ENCODE measurements around the gene BTBD6. TPM values are rescaled to one million over a fixed set of nuclear protein-coding genes. Genes with fewer than 3 reads are reported as not detected.
"Not testable (repeated sequence)": the region's sequence is repeated elsewhere in the genome, so short reads cannot be mapped to it uniquely, and the experiment has no call there.

The BTBD6 gene
- polyA plus RNA-seq, 1 experiment, result 27.3 TPM

DNA sequence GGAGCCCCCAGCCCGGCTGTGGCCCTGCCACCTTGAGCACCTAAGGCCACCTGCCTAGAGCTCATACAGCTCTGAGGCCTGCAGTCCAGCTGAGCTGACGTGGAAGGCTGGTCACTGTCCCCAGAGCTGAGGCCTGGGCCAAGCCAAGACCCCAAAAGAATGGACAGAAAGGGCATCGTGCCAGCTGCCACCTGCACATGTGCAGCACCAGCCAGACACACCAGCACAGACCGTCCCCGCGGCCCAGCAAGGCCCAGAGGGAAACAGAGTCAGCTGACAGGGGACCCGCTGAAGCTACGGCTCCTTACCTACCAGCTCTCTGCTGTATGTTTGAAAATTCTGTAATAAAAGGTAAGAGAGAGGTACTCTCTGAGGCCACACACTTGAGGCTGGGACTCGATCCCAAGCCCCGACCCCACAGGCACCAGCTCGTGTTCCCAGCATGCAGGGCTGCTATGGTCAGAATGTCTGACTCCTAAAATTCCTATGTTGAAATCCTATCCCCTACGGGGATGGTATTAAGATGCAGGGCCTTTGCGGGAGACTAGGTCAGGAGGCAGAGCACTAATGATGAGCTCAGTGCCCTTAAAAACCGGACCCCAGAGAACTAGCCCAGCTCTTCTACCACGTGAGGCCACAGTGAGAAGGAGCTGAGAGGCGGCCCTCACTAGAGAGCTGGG is 27.1 kb downstream of the BTBD6 start:
- no peaks in the 10 kb centered on the region for H3K9me3 ChIP-seq (ENCODE audit: control insufficient read depth, insufficient read depth, low read length)
- TF ChIP-seq, protein P1, sequence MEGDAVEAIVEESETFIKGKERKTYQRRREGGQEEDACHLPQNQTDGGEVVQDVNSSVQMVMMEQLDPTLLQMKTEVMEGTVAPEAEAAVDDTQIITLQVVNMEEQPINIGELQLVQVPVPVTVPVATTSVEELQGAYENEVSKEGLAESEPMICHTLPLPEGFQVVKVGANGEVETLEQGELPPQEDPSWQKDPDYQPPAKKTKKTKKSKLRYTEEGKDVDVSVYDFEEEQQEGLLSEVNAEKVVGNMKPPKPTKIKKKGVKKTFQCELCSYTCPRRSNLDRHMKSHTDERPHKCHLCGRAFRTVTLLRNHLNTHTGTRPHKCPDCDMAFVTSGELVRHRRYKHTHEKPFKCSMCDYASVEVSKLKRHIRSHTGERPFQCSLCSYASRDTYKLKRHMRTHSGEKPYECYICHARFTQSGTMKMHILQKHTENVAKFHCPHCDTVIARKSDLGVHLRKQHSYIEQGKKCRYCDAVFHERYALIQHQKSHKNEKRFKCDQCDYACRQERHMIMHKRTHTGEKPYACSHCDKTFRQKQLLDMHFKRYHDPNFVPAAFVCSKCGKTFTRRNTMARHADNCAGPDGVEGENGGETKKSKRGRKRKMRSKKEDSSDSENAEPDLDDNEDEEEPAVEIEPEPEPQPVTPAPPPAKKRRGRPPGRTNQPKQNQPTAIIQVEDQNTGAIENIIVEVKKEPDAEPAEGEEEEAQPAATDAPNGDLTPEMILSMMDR (IDR thresholded peaks at IDR 0.05; ENCODE audit: low read depth, low read length), result no peak
- peak; percentile 18 for DNase-seq (ENCODE audit: low read depth, low spot score)
- ChIA-PET POLR2A (interaction anchor here (1.2 kb wide), 2 partner anchors 24 to 26 kb away, joined by 3 to 12 read pairs; partner anchors contain the start of gene BRF1), CTCF (interaction anchor here (1.1 kb wide), 1 partner anchor 185 kb away, joined by 3 read pairs; no protein-coding TSS in a partner anchor)
- H3K27me3 ChIP-seq (ENCODE audit: control insufficient read depth, insufficient read depth, low read length), result no peaks in the 10 kb centered on the region
- no peak overlapping the region for H3K4me3 ChIP-seq (ENCODE audit: low read depth, low read length)
- peak overlapping the region; percentile 52 for H3K27ac ChIP-seq (ENCODE audit: low read depth, low read length)

DNA sequence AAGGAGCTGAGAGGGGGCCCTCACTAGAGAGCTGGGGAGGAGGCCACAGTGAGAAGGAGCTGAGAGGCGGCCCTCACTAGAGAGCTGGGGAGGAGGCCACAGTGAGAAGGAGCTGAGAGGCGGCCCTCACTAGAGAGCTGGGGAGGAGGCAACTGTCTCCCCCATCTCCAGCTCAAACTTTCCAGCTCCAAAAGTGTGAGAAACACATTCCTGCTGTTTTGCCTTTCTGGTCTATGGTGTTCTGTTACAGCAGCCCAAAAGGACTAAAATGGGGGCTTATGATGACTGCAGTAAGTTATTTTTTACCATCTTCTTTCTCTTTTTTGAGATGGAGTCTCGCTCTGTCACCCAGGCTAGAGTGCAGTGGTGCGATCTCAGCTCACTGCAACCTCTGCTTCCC is 29.1 kb downstream of the BTBD6 start:
- POLR2A ChIA-PET, result not testable (repeated sequence)
- CTCF ChIA-PET, result interaction anchor here (1.3 kb wide), 2 partner anchors 74 to 187 kb away, joined by 4 to 5 read pairs; no protein-coding TSS in a partner anchor

DNA sequence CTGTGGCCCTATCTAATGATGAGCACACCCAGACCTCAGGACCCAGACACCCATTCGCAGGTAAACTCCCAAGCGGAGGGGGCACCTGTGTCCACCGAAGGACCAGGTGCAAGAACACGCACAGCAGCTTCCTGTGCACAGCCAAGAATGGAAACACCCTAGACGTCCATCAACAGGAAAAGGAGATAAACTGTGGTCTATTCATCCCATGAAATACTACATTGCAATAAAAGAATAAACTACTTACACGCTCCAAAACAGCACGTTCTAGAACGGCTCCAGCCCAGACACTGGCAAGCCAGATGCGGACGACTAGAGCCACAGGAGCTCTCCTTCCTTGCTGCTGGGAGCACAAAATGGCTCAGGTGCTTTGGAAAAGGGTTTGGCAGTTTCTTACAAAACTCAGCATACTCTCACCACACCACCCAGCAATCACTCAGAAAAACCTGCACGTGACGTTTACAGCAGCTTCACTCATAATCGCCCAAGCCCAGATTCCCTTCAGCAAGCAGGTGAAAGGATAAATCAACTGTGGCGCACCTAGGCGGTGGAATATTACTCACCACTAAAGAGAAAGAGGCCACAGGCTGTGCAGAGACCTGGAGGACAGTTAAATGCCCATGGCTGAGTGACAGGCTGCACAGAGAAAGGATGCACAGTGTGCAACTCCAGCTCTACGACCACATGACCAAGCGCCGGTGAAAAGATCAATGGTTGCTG is 31.5 kb downstream of the BTBD6 start:
- TF ChIP-seq, protein P1 (IDR thresholded peaks at IDR 0.05; ENCODE audit: low read depth, low read length), result no peak
- no peak overlapping the region for H3K27ac ChIP-seq (ENCODE audit: low read depth, low read length)
- no peaks in the 10 kb centered on the region for H3K27me3 ChIP-seq (ENCODE audit: control insufficient read depth, insufficient read depth, low read length)
- H3K4me3 ChIP-seq (ENCODE audit: low read depth, low read length), result no peak overlapping the region
- ChIA-PET POLR2A (no interaction called here), CTCF (interaction anchor here (0.6 to 1.1 kb wide), 3 partner anchors 77 to 98 kb away, joined by 3 read pairs; no protein-coding TSS in a partner anchor)
- H3K9me3 ChIP-seq (ENCODE audit: control insufficient read depth, insufficient read depth, low read length), result no peaks in the 10 kb centered on the region; the same call in 1 of the 2 replicates
- DNase-seq (ENCODE audit: low read depth, low spot score), result no peak

More for the DNA sequence above, 29.1 kb downstream of the BTBD6 start:
- DNase-seq (ENCODE audit: low read depth, low spot score); H3K4me3 ChIP-seq (ENCODE audit: low read depth, low read length); H3K27ac ChIP-seq (ENCODE audit: low read depth, low read length); H3K9me3 ChIP-seq (ENCODE audit: control insufficient read depth, insufficient read depth, low read length); H3K27me3 ChIP-seq (ENCODE audit: control insufficient read depth, insufficient read depth, low read length): not testable (repeated sequence)

DNA sequence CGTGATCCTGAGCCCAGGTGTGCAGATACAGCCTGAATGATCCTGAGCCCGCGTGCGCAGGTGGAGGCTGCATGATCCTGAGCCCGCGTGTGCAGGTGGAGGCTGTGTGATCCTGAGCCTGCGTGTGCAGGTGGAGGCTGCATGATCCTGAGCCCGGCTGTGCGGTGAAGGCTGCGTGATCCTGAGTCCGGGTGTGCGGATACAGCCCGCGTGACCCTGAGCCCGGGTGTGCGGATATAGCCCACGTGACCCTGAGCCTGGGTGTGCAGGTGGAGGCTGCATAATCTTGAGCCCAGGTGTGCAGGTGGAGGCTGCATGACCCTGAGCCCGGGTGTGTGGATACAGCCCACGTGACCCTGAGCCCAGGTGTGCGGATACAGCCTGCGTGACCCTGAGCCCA is 32.2 kb downstream of the BTBD6 start:
- H3K27ac ChIP-seq (ENCODE audit: low read depth, low read length), result no peak overlapping the region
- TF ChIP-seq, protein P1 (IDR thresholded peaks at IDR 0.05; ENCODE audit: low read depth, low read length), result no peak
- H3K4me3 ChIP-seq (ENCODE audit: low read depth, low read length), result no peak overlapping the region
- no peak for DNase-seq (ENCODE audit: low read depth, low spot score)
- POLR2A ChIA-PET, result no interaction called here
- no peaks in the 10 kb centered on the region for H3K27me3 ChIP-seq (ENCODE audit: control insufficient read depth, insufficient read depth, low read length)
- H3K9me3 ChIP-seq (ENCODE audit: control insufficient read depth, insufficient read depth, low read length), result no peaks in the 10 kb centered on the region; the same call in 1 of the 2 replicates
- CTCF ChIA-PET, result interaction anchor here (0.6 to 1.1 kb wide), 2 partner anchors 78 to 97 kb away, joined by 3 read pairs; no protein-coding TSS in a partner anchor

DNA sequence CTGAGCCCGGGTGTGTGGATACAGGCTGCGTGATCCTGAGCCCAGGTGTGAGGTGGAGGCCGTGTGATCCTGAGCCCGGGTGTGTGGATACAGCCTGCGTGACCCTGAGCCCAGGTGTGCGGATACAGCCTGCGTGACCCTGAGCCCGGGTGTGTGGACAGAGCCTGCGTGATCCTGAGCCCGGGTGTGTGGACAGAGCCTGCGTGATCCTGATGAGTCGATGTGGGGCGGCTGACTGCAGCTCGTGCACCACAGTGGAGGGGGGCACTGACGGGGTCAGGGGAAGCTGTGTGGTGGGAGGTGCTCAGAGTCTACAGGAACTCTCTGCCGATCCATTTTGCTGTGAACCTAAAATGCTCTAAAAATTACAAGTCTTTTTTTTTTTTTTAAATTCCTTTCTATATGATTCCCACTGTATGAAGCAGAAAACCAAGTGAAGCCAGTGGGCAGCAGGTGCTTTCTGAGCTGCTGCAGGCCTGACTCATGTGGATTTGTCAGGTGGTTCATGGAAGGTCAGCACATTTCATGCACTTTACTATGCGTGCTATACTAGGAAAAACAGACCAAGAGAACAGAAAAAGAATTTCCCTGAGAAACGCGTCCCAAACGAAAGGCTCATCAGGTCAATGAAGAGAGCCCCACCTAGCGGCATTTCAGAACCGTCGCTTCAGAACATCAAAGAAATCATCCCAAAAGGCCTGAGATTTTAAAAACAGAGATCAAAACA is 33.2 kb downstream of the BTBD6 start:
- TF ChIP-seq, protein P1 (IDR thresholded peaks at IDR 0.05; ENCODE audit: low read depth, low read length), result peak; percentile 86
- Histone ChIP-seq H3K4me3 (ENCODE audit: low read depth, low read length) (no peak overlapping the region), H3K9me3 (ENCODE audit: control insufficient read depth, insufficient read depth, low read length) (no peaks in the 10 kb centered on the region; the same call in 1 of the 2 replicates), H3K27me3 (ENCODE audit: control insufficient read depth, insufficient read depth, low read length) (no peaks in the 10 kb centered on the region), H3K27ac (ENCODE audit: low read depth, low read length) (no peak overlapping the region)
- peak; percentile 48 for DNase-seq (ENCODE audit: low read depth, low spot score)
- CTCF ChIA-PET, result interaction anchor here (0.7 to 2.0 kb wide), 6 partner anchors 12 to 307 kb away, joined by 3 to 8 read pairs (median 4); no protein-coding TSS in a partner anchor
- POLR2A ChIA-PET, result no interaction called here

Data from AG04450 (cell line).